Measurements from ENCODE around the gene TIAM2.

- TF ChIP-seq POLR2AphosphoS5 (IDR thresholded peaks at IDR 0.05; ENCODE audit: low read depth, low read length) (no peak), TAF1 (IDR thresholded peaks at IDR 0.05; ENCODE audit: borderline replicate concordance, low read depth, low read length) (no peak), POLR2A (IDR thresholded peaks at IDR 0.05; ENCODE audit: low read depth, low read length) (no peak)
Observed at GRCh38 chr6:155292711-155293110, 297.6 kb downstream of the TIAM2 start.

Data from GM12892 (cell line).